ENCODE measurements around the gene ZCCHC17.

DNA sequence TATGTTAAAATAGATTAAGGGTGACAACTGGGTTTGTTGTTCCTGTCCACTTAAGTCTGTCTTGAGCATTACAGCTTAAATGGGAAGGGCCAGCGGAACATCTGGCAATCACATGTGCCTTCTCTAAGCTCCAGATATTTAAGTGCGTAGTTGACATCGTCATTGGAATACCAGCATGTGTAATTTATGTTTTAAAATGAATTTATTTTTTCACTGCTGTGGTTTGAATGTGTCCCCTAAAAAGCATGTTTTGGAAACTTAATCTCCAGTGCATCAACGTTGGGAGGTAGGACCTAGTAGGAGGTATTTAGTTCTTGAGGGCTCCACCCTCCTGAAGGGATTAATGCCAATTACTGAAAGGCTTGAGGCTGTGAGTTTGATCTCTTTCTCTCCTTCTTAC is 13.4 kb downstream of the ZCCHC17 start:
- TF ChIP-seq, protein P1, sequence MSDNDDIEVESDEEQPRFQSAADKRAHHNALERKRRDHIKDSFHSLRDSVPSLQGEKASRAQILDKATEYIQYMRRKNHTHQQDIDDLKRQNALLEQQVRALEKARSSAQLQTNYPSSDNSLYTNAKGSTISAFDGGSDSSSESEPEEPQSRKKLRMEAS (IDR thresholded peaks at IDR 0.05; ENCODE audit: low read depth, low read length) = no peak
- no peak for TF ChIP-seq POLR2A (IDR thresholded peaks at IDR 0.05; ENCODE audit: extremely low read depth, insufficient read length)
- TF ChIP-seq, protein P2, sequence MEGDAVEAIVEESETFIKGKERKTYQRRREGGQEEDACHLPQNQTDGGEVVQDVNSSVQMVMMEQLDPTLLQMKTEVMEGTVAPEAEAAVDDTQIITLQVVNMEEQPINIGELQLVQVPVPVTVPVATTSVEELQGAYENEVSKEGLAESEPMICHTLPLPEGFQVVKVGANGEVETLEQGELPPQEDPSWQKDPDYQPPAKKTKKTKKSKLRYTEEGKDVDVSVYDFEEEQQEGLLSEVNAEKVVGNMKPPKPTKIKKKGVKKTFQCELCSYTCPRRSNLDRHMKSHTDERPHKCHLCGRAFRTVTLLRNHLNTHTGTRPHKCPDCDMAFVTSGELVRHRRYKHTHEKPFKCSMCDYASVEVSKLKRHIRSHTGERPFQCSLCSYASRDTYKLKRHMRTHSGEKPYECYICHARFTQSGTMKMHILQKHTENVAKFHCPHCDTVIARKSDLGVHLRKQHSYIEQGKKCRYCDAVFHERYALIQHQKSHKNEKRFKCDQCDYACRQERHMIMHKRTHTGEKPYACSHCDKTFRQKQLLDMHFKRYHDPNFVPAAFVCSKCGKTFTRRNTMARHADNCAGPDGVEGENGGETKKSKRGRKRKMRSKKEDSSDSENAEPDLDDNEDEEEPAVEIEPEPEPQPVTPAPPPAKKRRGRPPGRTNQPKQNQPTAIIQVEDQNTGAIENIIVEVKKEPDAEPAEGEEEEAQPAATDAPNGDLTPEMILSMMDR (IDR thresholded peaks at IDR 0.05; ENCODE audit: low read depth, low read length) = no peak

Measured in NB4 (cell line).